NCI-H1694 (cell line): ENCODE measurements around the gene RAMACL.
"Not testable (repeated sequence)": the region's sequence is repeated elsewhere in the genome, so short reads cannot be mapped to it uniquely, and the experiment has no call there.

Experiments
- DNase-seq: peaks from one replicate; lab custom pipeline; 2025; lab: John Stamatoyannopoulos, UW

RAMACL gene

DNA sequence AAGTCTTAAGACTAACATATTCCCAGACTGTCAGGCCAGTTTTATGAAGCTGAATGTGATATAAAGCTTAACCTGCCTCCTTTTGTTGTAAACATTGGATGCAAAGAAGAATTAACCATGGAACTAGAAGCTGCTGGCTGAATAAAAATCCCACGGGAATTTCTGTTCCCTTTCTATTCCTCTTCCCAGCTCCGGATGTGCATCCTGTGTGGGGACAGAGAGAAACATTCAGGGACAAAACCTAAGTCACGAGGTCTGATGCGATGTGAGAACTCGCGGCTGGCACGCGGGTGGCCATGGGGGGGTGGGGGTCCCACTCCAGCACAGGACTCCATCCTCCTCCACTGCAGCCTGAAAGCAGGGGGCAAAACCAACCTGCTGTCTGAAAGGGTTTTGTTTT lies 32.2 kb downstream of the RAMACL start:
- DNase-seq, result no peak

GRCh38 chr6:166553563-166554271 lies 32.8 kb downstream of the RAMACL start:
- no peak for DNase-seq

GRCh38 chr6:166552600-166552999 lies 33.9 kb downstream of the RAMACL start:
- DNase-seq, result no peak

DNA sequence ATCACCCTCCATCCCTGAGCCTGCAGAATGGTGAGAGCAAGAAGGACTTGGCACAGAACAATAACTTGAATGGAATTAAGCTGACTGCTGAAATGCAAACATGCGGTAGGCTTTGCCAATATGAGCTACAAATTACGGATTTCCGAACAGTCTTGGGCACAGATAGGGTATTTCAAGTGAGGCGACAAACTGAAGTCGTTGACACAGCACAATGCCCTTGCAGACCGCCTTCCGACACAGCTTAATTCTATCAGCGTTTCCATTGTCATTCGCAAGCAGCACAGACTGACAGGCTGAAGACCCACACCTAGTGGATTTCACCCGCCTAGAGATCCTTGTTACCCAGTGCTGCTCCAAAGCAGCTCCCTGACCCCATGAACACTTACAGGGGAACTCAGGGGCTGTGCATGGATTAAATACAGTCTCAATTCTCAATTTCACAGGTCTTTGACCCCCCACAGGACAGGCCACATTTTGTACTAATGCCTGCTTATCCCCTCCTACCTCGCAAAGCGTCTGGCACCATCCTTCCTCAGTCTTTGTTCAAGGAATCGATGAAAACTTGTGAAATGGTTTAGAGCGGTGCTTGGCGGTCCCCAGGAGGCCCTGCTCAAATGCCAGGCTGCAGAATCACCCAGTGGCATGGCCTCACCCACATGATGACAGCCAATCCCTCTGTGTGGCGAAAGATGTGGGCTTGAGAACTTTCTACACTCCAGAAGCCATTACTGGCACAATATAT lies 34.6 kb downstream of the RAMACL start:
- DNase-seq, result no peak

DNA sequence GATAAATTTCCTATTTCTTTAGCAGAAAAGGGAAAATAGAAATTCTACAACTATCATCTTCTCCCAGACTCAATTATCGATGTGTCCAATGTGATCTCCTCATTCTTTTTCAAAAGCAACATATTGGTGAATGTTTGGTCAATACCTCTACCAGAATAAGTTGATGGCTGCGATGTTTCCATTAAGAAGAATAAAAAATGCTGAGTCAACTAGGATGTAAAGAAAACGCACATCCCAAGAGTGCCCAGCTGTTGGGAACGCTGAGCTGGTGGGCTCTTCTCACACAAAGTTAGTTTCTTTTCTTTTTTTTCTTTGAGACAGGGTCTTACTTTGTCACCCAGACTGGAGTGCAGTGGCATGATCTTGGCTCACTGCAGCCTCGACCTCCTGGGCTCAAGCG lies 39.8 kb downstream of the RAMACL start:
- DNase-seq, result no peak

GRCh38 chr6:166545156-166546034 lies 41.1 kb downstream of the RAMACL start:
- DNase-seq, result no peak

GRCh38 chr6:166544296-166544605 lies 42.2 kb downstream of the RAMACL start:
- DNase-seq, result no peak

- no peak for DNase-seq
These were observed 42.7 kb downstream of the RAMACL start for GRCh38 chr6:166543603-166544295.

GRCh38 chr6:166542580-166542912 lies 43.9 kb downstream of the RAMACL start:
- DNase-seq, result no peak

DNA sequence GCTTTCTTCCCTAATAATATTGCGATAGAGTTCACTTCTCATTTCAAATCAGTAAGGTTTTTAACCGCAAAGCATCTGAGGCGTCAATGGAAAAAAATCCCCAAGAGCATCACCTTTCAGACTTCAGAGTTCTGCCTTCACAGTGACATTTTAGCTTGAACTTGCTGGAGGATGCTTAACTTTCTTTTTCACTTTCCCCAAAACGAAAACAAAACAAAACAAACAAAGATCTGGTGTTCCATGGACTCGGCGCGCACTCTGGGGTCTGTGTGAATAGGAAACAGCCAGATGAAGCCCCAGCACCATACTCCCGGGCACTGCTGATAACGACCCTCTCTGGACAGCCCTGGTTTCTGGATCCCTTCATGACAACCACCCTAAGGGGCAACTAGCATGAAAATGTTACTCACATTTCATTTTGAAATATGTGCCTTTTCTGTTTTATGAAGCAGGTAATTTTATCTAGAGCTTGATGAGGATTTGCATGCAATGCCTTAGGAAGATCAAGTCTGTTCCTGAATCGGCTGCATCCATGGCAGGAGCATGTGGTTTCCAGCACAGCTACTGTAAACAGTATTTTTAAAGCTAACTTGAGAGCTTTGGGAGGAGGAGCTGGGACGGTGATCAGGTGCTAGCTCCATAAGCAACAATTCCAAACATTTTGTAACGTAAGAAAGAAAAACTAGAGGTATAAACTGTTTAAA lies 44.5 kb downstream of the RAMACL start:
- no peak for DNase-seq

- no peak for DNase-seq
These were observed 45.1 kb downstream of the RAMACL start for GRCh38 chr6:166541366-166541765.

- DNase-seq, result no peak
These were observed 45.7 kb downstream of the RAMACL start for GRCh38 chr6:166540631-166541331.

DNA sequence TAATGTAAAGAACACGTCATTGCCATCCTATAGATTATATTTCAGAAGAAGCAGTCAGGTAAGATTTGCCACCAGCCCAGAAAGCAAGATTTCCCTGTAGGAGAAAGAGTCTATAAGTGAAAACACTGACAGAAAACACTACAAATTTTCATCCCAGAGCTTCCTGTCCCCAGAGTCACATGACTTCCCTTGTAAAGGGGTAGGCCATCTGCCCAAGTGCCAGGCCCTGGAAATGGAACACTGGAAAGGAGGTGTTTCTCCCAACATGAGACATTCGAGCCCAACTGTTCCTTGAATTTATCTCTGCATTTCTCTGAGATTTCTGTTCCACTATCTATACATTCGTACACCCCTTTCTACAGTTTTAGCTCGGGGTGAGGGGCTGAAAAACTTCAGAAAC lies 46.9 kb downstream of the RAMACL start:
- no peak for DNase-seq

DNA sequence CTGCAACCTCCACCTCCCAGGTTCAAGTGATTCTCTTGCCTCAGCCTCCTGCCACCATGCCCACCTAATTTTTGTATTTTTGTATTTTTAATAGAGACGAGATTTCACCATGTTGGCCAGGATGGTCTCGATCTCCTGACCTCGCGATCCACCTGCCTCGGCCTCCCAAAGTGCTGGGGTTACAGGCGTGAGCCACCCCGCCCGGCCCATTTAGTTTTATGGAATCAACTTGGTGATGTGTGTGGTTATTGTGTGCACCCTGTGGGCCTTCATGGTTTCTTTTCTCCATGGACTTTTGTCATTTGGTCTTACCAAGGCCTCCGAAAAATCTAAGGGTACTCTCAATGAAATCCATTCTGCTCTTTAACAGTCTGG lies 47.5 kb downstream of the RAMACL start:
- not testable (repeated sequence) for DNase-seq

DNA sequence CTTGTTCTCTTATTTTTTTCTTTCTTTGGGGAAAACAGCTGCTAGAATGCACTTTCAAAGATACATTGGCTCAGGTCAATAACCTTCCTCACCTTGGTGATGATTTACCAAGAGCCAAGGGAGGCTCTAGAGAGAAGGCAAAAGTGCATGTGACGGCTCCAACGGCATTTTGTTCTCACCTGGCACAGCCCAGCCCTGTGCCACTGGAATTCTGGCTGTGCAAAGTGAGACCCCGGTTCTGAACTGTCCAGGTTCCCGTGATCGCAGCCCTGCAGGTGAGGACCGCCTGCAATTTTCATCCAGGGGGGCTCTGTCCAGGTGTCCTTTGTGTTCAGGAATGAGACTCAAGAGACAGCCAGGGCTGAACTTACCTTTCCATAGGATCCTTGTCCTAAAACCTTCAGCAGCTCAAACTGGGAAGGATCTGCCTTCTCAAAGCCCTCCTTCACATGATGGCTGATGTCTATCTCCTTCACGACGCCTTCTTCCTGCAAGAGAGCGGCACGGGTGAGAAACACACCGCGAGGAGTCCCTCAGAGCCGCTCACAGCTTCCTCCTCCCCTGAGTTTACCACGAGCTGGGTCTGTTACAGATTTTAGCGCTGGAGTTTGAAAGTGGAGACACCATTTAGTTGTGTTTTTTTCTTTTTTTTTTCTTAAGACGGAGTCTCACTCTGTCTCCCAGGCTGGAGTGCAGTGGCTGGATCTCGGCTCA lies 48.0 kb downstream of the RAMACL start:
- no peak for DNase-seq

GRCh38 chr6:166534658-166535406 lies 51.6 kb downstream of the RAMACL start:
- no peak for DNase-seq

DNA sequence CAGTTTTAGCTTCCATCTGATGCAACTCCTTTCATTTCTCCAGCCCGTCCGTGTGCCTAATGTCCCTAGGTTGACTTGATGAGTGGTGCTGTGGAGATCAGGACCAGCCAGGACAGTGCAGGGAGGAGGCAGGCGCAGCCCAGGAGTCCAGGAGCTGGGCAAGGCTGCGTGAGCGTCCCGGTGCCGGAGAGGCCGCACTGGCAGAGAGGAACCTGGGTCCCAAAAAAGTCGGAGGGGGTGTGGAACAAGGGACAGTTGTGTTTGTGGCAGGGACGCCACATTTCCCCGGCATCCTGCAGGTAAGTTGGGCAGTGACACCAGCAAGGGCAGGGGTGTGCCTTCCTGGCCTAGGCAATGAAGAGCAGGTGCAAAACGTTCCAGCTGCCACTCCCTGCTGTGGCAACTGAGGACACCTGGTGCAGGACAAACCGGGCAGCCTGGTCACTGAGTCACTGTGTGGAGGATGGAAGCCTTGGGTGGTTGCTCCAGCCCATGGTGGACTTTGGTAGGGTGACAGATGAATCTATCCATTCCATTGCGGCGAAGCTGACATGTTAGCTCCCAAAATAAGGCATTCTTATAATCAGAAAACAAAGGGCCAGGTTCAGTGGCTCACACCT lies 53.2 kb downstream of the RAMACL start:
- no peak for DNase-seq
